GM18870 (cell line): ENCODE results near the gene KIF26B.

Experiments
- ATAC-seq: cut with Tn5 transposase; IDR thresholded peaks from one replicate; pipeline ENCODE4 v1.9.1; 2021; ENCODE audit warnings: moderate library complexity; ENCODE audit not compliant: unreplicated experiment

KIF26B gene

GRCh38 chr1:245270972-245271371, 116.2 kb downstream of the KIF26B start:
- ATAC-seq, result no peak

DNA sequence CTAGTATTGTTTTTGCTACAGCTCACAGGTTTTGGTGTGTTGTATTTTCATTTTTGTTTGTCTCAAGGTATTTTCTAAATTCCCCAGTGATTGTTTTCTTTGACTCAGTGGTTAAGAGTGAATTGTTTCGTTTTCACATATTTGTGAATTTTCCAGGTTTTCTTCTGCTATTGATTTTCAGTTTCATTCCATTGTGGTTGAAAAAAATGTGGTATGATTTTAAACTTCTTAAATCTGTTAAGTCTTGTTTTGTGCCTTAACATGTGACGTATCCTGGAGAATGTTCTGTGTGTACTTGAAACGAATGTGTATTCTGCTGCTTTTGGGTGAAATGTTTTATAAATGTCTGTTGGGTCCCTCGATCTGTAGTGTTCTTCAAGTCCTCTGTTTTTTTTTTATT, 117.9 kb downstream of the KIF26B start:
- ATAC-seq, result no peak

- no peak for ATAC-seq
These were observed 121.7 kb downstream of the KIF26B start for GRCh38 chr1:245276445-245276844.

DNA sequence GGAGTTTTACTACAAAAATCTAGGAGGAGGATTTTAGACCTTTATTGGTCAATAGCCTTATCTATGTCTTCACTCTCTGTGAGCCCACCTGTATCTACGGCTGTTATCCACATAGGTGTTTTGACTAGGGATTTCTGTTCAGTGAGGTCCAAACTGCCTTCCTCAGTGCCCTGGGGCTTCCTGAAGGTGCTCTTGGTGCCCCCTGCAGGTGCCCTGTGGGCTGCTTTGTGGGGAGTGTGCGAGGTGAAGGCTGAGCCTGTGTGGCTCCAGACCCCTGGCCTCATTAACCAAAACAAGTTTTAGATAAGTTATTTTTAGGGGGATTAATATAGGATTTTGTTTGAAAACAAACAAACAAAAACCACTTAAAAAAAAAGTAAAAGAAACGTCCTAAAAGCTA, 122.5 kb downstream of the KIF26B start:
- no peak for ATAC-seq

- no peak for ATAC-seq
These were observed 124.1 kb downstream of the KIF26B start for GRCh38 chr1:245278846-245279245.

GRCh38 chr1:245279346-245279745, 124.6 kb downstream of the KIF26B start:
- no peak for ATAC-seq

GRCh38 chr1:245283001-245283400, 128.2 kb downstream of the KIF26B start:
- ATAC-seq, result no peak

- ATAC-seq, result no peak
These were observed 130.4 kb downstream of the KIF26B start for GRCh38 chr1:245285168-245285567.

DNA sequence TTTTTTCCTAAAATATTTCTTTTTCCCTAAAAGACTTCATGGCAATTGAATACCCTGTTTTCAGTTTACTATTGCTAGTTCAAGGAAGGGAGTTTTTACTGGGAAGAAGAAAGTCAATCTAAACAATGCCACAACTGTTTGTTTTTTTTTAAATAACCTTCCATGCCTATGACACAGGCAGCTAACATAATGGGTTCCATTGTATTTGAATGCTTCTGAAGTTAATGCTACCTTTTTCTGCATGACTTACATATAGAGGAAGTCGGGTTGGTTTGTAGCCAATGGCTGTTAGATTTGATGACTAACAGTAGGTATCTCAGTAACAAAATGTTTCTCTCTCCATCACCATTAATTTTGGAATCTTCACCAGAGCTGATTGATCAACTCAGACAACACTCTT, 134.0 kb downstream of the KIF26B start:
- no peak for ATAC-seq

DNA sequence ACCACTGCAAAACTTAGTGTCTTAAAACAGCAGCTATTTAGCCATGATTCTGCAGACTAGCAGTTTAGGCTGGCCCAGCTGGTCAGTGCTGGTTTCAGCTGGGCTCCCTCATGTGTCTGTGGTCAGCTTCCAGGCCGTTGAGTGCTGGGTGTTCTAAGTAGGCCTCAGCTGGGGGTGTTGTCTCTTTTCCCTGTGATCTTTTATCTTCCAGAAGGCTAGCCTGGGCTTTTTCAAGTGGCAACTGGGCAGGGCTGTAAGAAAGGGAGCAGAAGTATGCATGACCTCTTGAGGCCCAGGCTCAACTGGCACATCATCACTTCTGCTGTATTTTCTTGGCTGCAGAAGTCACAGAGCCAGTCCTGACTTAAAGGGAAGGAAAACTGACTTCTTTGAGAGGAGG, 136.1 kb downstream of the KIF26B start:
- no peak for ATAC-seq

GRCh38 chr1:245291351-245291750, 136.6 kb downstream of the KIF26B start:
- no peak for ATAC-seq

GRCh38 chr1:245292141-245292540, 137.4 kb downstream of the KIF26B start:
- ATAC-seq, result no peak

DNA sequence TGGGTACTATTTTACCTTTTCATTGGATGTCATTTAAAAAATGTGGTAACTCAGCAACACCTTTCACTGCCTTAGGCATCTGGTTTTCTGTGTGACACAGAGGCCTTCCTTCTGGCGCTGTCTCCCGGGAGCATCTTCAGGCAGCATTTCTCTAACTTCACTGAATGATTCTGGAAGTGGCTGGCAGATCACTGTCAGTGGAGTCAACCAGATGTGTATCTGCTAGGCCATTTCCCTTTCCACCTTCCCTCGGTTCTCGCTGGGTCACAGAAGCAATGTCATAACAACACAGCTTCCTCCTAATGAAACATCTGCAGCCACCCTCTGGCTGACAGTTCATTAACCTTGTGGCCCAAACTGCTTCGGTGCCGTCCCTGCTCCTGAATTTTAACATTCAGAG, 137.8 kb downstream of the KIF26B start:
- ATAC-seq, result no peak

DNA sequence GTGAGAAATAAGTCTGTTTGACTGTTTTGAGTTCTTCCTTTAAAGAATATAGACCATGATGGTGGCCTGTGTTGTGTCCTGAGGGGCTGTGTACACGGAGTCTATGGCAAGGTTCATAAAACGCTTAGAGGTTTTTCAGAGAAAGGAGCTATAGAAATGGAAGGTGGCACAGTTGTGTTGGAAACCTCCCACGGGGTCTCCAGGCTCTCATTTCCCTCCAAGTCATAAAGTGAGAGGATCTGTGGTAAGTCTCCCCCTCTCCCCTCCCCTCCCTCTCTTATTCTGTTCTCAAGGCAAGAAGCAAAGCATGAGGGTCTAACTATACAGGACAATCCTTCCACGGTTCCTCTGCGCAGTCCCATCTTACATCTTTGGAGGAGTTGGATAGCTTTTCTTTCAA, 139.2 kb downstream of the KIF26B start:
- no peak for ATAC-seq

DNA sequence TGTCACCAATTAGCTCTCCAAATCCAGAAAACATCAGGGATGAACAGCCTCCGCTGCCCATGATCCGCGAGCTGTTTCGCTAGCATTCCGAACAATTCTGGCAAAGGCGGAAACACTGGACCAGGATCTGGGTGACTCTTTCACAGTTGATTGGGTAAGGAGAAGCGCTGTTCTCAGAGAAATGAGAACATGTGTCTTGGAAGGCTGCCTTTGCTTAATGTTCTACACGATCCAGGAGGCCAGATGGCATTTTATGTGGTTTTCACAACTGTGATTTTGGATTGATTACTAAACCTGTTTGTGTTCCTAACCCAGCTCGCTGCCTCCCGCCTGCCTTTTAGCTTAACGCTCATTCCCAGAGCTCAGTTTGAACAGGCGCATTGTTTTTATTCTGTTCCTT, 144.0 kb downstream of the KIF26B start:
- no peak for ATAC-seq

GRCh38 chr1:245301162-245301580, 146.4 kb downstream of the KIF26B start:
- no peak for ATAC-seq

DNA sequence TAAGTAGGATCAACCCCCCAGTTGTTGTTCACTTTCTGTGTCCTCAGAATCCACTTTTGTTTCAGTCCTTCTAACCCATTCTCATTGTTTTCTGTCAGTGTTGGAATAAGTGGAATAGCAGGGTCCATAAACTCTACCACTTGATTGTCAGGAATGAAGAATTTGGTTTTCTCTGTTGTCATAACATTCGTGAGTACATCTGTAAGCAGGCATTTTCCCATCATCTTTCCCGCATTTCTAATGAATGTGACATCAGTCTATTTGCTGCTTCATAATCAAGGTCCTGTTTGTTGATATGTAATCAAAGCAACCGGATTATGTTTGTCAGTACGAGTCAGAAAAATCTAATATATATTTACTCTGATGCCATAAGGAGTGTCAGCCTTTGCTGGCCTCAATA, 147.1 kb downstream of the KIF26B start:
- ATAC-seq, result no peak

DNA sequence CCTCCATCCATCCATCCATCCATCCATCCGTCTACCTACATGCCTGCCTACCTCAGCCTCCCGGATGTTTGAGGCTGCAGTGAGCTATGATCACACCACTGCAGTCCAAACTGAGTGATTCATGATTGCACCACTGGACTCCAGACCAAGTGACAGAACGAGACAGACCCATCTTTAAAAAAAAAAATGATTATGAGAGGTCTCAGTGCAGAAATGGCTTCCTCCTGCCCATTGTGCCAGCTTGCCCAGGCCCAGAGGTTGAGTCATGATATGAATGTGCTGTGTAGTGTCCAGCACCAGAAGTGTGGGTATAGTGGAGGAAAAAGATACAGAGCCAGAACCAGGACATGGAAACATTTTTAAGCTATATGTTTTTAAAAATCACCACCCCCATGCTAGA, 149.9 kb downstream of the KIF26B start:
- ATAC-seq, result no peak

DNA sequence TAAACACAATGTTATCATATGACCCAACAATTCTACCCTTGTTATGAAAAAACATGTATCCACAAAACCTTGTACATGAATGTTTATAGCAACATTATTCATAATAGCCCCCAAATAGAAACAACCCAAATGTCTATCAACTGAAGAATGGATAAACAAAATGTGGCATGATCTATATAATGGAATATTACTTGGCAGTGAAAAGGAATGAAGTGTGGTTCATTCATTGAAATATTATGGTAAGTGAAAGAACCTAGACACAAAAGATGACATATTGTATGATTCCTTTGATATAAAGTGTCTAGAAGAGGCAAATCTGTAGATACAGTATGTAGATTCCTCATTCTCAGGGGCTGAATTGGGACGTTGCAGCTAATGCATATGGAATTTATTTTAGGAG, 151.2 kb downstream of the KIF26B start:
- no peak for ATAC-seq

- no peak for ATAC-seq
These were observed 152.0 kb downstream of the KIF26B start for GRCh38 chr1:245306628-245307410.

DNA sequence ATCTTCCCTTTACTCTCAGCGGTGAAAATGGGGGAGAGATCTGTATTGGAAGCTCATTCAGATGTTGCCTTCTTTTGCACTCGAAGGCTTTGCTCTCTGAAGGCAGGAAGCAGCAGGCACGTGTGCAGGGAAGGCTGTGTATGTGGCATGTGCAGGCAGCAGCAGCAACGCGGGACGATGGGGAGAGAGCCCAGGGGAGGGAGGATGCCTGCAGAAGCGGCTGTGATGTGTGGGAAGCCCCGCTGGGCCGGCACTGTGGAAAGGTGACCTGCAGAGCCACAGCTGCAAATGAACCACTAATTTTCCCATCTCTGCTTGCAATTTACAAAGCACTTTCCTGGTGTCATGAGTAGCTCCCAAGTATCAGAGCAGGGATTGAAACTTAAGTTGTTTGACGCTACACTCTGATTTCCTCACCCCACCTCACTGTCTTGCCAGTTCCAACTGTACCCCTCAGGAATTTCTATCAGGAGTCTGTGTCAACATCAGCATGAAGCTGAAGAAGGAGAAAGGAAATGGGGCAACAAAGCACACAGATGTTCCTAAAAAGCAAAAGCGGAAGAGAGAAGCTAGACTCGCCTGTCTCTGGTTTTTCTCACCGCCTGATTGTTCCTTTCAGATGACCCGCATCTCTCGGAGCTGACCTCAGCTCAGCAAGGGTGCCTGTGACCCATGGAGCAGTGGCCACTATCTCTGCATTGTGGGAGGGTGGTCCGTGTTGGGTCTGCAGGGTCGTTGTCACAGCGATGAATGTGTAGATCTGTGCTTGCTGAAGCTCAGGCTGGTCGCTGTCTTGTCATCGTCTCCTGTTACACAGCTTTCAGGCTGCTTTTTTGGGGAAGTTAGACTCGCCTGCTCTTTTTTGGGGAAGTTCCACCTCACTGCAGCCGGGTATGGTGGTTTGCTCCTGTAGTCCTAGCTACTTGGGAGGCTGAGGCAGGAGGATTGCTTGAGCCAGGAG, 156.1 kb downstream of the KIF26B start:
- ATAC-seq, result no peak
